GM18507 (cell line): ENCODE data around the gene NYAP2.

Source experiments
- DNase-seq: peaks from one replicate; pipeline ENCODE4 v3.0.0; 2011; ENCODE audit warnings: low read depth; ENCODE audit not compliant: insufficient read length; ENCODE audit errors: extremely low spot score
- FAIRE-seq: peaks from 2 replicates; lab custom pipeline; 2011; peaks lifted over from hg19 to GRCh38; lab: Jason Lieb, UNC

Gene NYAP2

GRCh38 chr2:225599856-225600255 lies 200.3 kb downstream of the NYAP2 start:
- no peak for DNase-seq
- FAIRE-seq: no peak

- FAIRE-seq (no peak), DNase-seq (no peak)
Observed at GRCh38 chr2:225600444-225600843, 200.9 kb downstream of the NYAP2 start.

GRCh38 chr2:225600865-225601264 lies 201.4 kb downstream of the NYAP2 start:
- no peak for FAIRE-seq
- DNase-seq: no peak

GRCh38 chr2:225602205-225602604 lies 202.7 kb downstream of the NYAP2 start:
- DNase-seq: no peak
- FAIRE-seq: no peak

GRCh38 chr2:225608136-225608535 lies 208.6 kb downstream of the NYAP2 start:
- no peak for DNase-seq
- no peak for FAIRE-seq

- DNase-seq (no peak), FAIRE-seq (no peak)
Observed at GRCh38 chr2:225612636-225613035, 213.1 kb downstream of the NYAP2 start.

GRCh38 chr2:225614915-225615314 lies 215.4 kb downstream of the NYAP2 start:
- no peak for FAIRE-seq
- no peak for DNase-seq

- FAIRE-seq (no peak), DNase-seq (no peak)
Observed at GRCh38 chr2:225615514-225615913, 216.0 kb downstream of the NYAP2 start.

GRCh38 chr2:225616372-225616771 lies 216.9 kb downstream of the NYAP2 start:
- FAIRE-seq (no peak), DNase-seq (no peak)

GRCh38 chr2:225616848-225617247 lies 217.3 kb downstream of the NYAP2 start:
- DNase-seq: no peak
- FAIRE-seq: no peak

- no peak for FAIRE-seq
- no peak for DNase-seq
Observed at GRCh38 chr2:225620227-225620626, 220.7 kb downstream of the NYAP2 start.

- DNase-seq: no peak
- FAIRE-seq: no peak
Observed at GRCh38 chr2:225630824-225631533, 231.5 kb downstream of the NYAP2 start.

- no peak for DNase-seq
- FAIRE-seq: no peak
Observed at GRCh38 chr2:225632351-225632750, 232.8 kb downstream of the NYAP2 start.

GRCh38 chr2:225636558-225636957 lies 237.0 kb downstream of the NYAP2 start:
- no peak for FAIRE-seq
- no peak for DNase-seq

GRCh38 chr2:225637259-225637658 lies 237.7 kb downstream of the NYAP2 start:
- FAIRE-seq (no peak), DNase-seq (no peak)

- no peak for DNase-seq
Observed at GRCh38 chr2:225640550-225640949, 241.0 kb downstream of the NYAP2 start.

GRCh38 chr2:225649274-225649673 lies 249.8 kb downstream of the NYAP2 start:
- DNase-seq (no peak), FAIRE-seq (no peak)

More at GRCh38 chr2:225640550-225640949, 241.0 kb downstream of the NYAP2 start:
- FAIRE-seq: no peak

- FAIRE-seq (no peak), DNase-seq (no peak)
Observed at GRCh38 chr2:225650041-225650440, 250.5 kb downstream of the NYAP2 start.

GRCh38 chr2:225660262-225661131 lies 261.0 kb downstream of the NYAP2 start:
- peak; percentile 37 for DNase-seq
- FAIRE-seq: peak; percentile 70

GRCh38 chr2:225662101-225662500 lies 262.6 kb downstream of the NYAP2 start:
- FAIRE-seq: no peak
- no peak for DNase-seq

GRCh38 chr2:225667445-225667844 lies 267.9 kb downstream of the NYAP2 start:
- no peak for FAIRE-seq

More at GRCh38 chr2:225667445-225667844, 267.9 kb downstream of the NYAP2 start:
- no peak for DNase-seq
